HG02852 (cell line): Measurements from ENCODE around the gene STK38L.

Experiments
- ATAC-seq: cut with Tn5 transposase; IDR thresholded peaks from one replicate; pipeline ENCODE4 v1.9.1; 2021; ENCODE audit warnings: mild to moderate bottlenecking, moderate library complexity; ENCODE audit not compliant: unreplicated experiment

The STK38L gene

GRCh38 chr12:27309293-27309994, 65.4 kb downstream of the STK38L start:
- ATAC-seq, result peak; percentile 60

GRCh38 chr12:27309995-27310315, 65.9 kb downstream of the STK38L start:
- no peak for ATAC-seq

GRCh38 chr12:27316947-27317346, 72.9 kb downstream of the STK38L start:
- no peak for ATAC-seq

GRCh38 chr12:27319409-27319808, 75.3 kb downstream of the STK38L start:
- no peak for ATAC-seq

- no peak for ATAC-seq
Observed at GRCh38 chr12:27319848-27320247, 75.8 kb downstream of the STK38L start.

GRCh38 chr12:27324530-27324929, 80.4 kb downstream of the STK38L start:
- ATAC-seq, result no peak

GRCh38 chr12:27330846-27331245, 86.8 kb downstream of the STK38L start:
- no peak for ATAC-seq

- peak; percentile 41 for ATAC-seq
Observed at GRCh38 chr12:27331291-27331926, 87.3 kb downstream of the STK38L start.

GRCh38 chr12:27331927-27332324, 87.8 kb downstream of the STK38L start:
- ATAC-seq, result no peak

- ATAC-seq, result no peak
Observed at GRCh38 chr12:27332407-27332713, 88.3 kb downstream of the STK38L start.

- ATAC-seq, result peak; percentile 37
Observed at GRCh38 chr12:27332714-27333402, 88.8 kb downstream of the STK38L start, which contains the start of gene BMAL2. BMAL2 (plus strand) TSS chr12:27332836; CDS start chr12:27333073, 237 bp downstream.

- peak; percentile 33 for ATAC-seq
Observed at GRCh38 chr12:27333403-27334009, 89.4 kb downstream of the STK38L start.

- ATAC-seq, result no peak
Observed at GRCh38 chr12:27334042-27334720, 90.1 kb downstream of the STK38L start.

- ATAC-seq, result no peak
Observed at GRCh38 chr12:27334721-27335082, 90.6 kb downstream of the STK38L start.

GRCh38 chr12:27335364-27336281, 91.5 kb downstream of the STK38L start:
- no peak for ATAC-seq

GRCh38 chr12:27336282-27336653, 92.2 kb downstream of the STK38L start:
- no peak for ATAC-seq

GRCh38 chr12:27337376-27337775, 93.3 kb downstream of the STK38L start:
- no peak for ATAC-seq

GRCh38 chr12:27338473-27338872, 94.4 kb downstream of the STK38L start:
- ATAC-seq, result no peak

- no peak for ATAC-seq
Observed at GRCh38 chr12:27340971-27341370, 96.9 kb downstream of the STK38L start.

GRCh38 chr12:27342536-27342935, 98.5 kb downstream of the STK38L start:
- ATAC-seq, result no peak
